ENCODE data around the gene NEU1. TPM values are rescaled to one million over a fixed set of nuclear protein-coding genes. Genes with fewer than 3 reads are reported as not detected.

Gene NEU1
- total RNA-seq, 1 donor from 2014 or later, result 14.6 TPM

GRCh38 chr6:31896856-31897611, 34.4 kb upstream of the NEU1 start:
- intact Hi-C loops (cut with micrococcal nuclease), result loop anchor here (1.0 to 2.0 kb wide), 2 partner anchors 62 to 194 kb away; partner anchors contain the start of genes ABHD16A and SKIC2

- intact Hi-C loops (cut with micrococcal nuclease), result loop anchor here (2.0 kb wide), 1 partner anchor 194 kb away; the partner anchor contains the start of gene ABHD16A
Measured at GRCh38 chr6:31896493-31896855, 33.9 kb upstream of the NEU1 start.

GRCh38 chr6:31892821-31893220, 30.2 kb upstream of the NEU1 start:
- intact Hi-C loops (cut with micrococcal nuclease), result no loop called here

GRCh38 chr6:31889331-31889972, 26.8 kb upstream of the NEU1 start:
- intact Hi-C loops (cut with micrococcal nuclease), result no loop called here

GRCh38 chr6:31888276-31889258, 25.9 kb upstream of the NEU1 start:
- intact Hi-C loops (cut with micrococcal nuclease), result no loop called here

GRCh38 chr6:31887173-31888007, 24.8 kb upstream of the NEU1 start:
- intact Hi-C loops (cut with micrococcal nuclease), result no loop called here

GRCh38 chr6:31886541-31886991, 23.9 kb upstream of the NEU1 start:
- intact Hi-C loops (cut with micrococcal nuclease), result no loop called here

GRCh38 chr6:31884528-31885035, 22.0 kb upstream of the NEU1 start:
- intact Hi-C loops (cut with micrococcal nuclease), result no loop called here

GRCh38 chr6:31883676-31884075, 21.1 kb upstream of the NEU1 start:
- intact Hi-C loops (cut with micrococcal nuclease), result no loop called here

GRCh38 chr6:31882344-31882743, 19.7 kb upstream of the NEU1 start:
- intact Hi-C loops (cut with micrococcal nuclease), result no loop called here

GRCh38 chr6:31881136-31881859, 18.7 kb upstream of the NEU1 start:
- intact Hi-C loops (cut with micrococcal nuclease), result no loop called here

- intact Hi-C loops (cut with micrococcal nuclease), result no loop called here
Measured at GRCh38 chr6:31880616-31881015, 18.0 kb upstream of the NEU1 start.

- intact Hi-C loops (cut with micrococcal nuclease), result no loop called here
Measured at GRCh38 chr6:31879901-31880300, 17.3 kb upstream of the NEU1 start.

GRCh38 chr6:31879143-31879542, 16.5 kb upstream of the NEU1 start:
- intact Hi-C loops (cut with micrococcal nuclease), result no loop called here

- intact Hi-C loops (cut with micrococcal nuclease), result no loop called here
Measured at GRCh38 chr6:31878726-31879125, 16.1 kb upstream of the NEU1 start, which contains the start of gene SLC44A4. Gene SLC44A4 (minus strand): TSS chr6:31878997. CDS start chr6:31878980, 17 bp downstream.

GRCh38 chr6:31878222-31878621, 15.6 kb upstream of the NEU1 start:
- intact Hi-C loops (cut with micrococcal nuclease), result no loop called here

GRCh38 chr6:31877651-31878161, 15.1 kb upstream of the NEU1 start:
- intact Hi-C loops (cut with micrococcal nuclease), result no loop called here

- intact Hi-C loops (cut with micrococcal nuclease), result no loop called here
Measured at GRCh38 chr6:31877125-31877650, 14.6 kb upstream of the NEU1 start.

- intact Hi-C loops (cut with micrococcal nuclease), result no loop called here
Measured at GRCh38 chr6:31876357-31876756, 13.7 kb upstream of the NEU1 start.
